ENCODE data around the gene ZFX.
"Not testable (repeated sequence)": the region's sequence is repeated elsewhere in the genome, so short reads cannot be mapped to it uniquely, and the experiment has no call there.

The ZFX gene

GRCh38 chrX:24153178-24153795 is 3.8 kb downstream of the ZFX start:
- DNase-seq = peak; percentile 31

- DNase-seq = no peak
Measured at GRCh38 chrX:24153796-24154189, 4.3 kb downstream of the ZFX start.

- DNase-seq = no peak
Measured at GRCh38 chrX:24154490-24155034, 5.0 kb downstream of the ZFX start.

GRCh38 chrX:24155747-24156146 is 6.2 kb downstream of the ZFX start:
- DNase-seq = not testable (repeated sequence)

GRCh38 chrX:24156177-24156576 is 6.6 kb downstream of the ZFX start:
- no peak for DNase-seq

GRCh38 chrX:24158881-24159280 is 9.4 kb downstream of the ZFX start:
- DNase-seq = no peak

GRCh38 chrX:24166078-24166477 is 16.5 kb downstream of the ZFX start:
- DNase-seq = no peak

- no peak for DNase-seq
Measured at GRCh38 chrX:24167719-24168472, 18.4 kb downstream of the ZFX start.

- DNase-seq = no peak
Measured at GRCh38 chrX:24168807-24169206, 19.3 kb downstream of the ZFX start.

- no peak for DNase-seq
Measured at GRCh38 chrX:24169211-24169610, 19.7 kb downstream of the ZFX start.

- DNase-seq = no peak
Measured at GRCh38 chrX:24173115-24173847, 23.8 kb downstream of the ZFX start.

GRCh38 chrX:24175276-24175675 is 25.7 kb downstream of the ZFX start:
- DNase-seq = no peak

- no peak for DNase-seq
Measured at GRCh38 chrX:24178441-24178840, 28.9 kb downstream of the ZFX start.

GRCh38 chrX:24184018-24184417 is 34.5 kb downstream of the ZFX start:
- DNase-seq = no peak

GRCh38 chrX:24186483-24186882 is 37.0 kb downstream of the ZFX start:
- DNase-seq = no peak

GRCh38 chrX:24186986-24187385 is 37.5 kb downstream of the ZFX start:
- no peak for DNase-seq

- DNase-seq = no peak
Measured at GRCh38 chrX:24189490-24189889, 40.0 kb downstream of the ZFX start.

- DNase-seq = no peak
Measured at GRCh38 chrX:24190500-24191156, 41.1 kb downstream of the ZFX start.

GRCh38 chrX:24196509-24196908 is 47.0 kb downstream of the ZFX start:
- DNase-seq = no peak

GRCh38 chrX:24198101-24198500 is 48.6 kb downstream of the ZFX start:
- DNase-seq = no peak

- no peak for DNase-seq
Measured at GRCh38 chrX:24200133-24200532, 50.6 kb downstream of the ZFX start.

- DNase-seq = no peak
Measured at GRCh38 chrX:24201216-24201615, 51.7 kb downstream of the ZFX start.

- DNase-seq = no peak
Measured at GRCh38 chrX:24202465-24203031, 53.0 kb downstream of the ZFX start.
